SK-N-SH treated with all-trans-retinoic acid at 6 μM for 48 hours (cell line): ENCODE results near the gene ALDH8A1.

Experiments used
- RARB ChIP-seq: fragments of 250-450 bp; sonication (Bioruptor Pico); IDR thresholded peaks from 2 replicates; pipeline ENCODE4 v1.8.0; 2021; ENCODE audit warnings: mild to moderate bottlenecking, moderate library complexity
- TCF4 ChIP-seq: fragments of 250-450 bp; sonication (Bioruptor Pico); IDR thresholded peaks from 2 replicates; pipeline ENCODE4 v1.8.0; 2021; ENCODE audit warnings: mild to moderate bottlenecking, moderate library complexity, borderline replicate concordance
- ZFP3 ChIP-seq: fragments of 250-450 bp; sonication (Bioruptor Pico); IDR thresholded peaks from 2 replicates; pipeline ENCODE4 v1.5.0; 2020; ENCODE audit warnings: mild to moderate bottlenecking, moderate library complexity

DNA sequence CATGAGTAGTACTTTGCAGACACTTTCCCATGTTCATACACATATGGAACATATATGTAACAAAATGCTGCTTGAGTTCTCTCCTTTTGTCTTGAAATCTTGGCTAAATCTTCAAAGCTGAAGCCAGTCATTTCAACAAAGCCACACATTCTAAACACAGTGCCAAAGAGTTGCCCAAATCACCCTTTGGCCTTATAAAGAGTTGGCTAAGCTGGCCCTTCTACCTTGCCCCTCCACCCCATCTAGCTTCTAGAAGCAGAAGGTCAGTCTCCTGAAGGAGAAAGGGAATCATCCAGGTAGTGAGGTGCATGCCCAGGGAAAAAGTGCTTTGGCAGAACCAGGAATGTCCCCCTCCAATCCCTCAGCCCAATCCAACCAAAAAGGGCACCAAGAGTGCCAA, 58.3 kb downstream of the ALDH8A1 start:
- no peak for TF ChIP-seq RARB (CRISPR knock-in tag)
- TF ChIP-seq ZFP3, result no peak
- no peak for TF ChIP-seq TCF4 (CRISPR knock-in tag)
